GM12873 (cell line): ENCODE data around the gene MVB12B.

Source experiments
- TF ChIP-seq, protein P1 (sequence below): IDR thresholded peaks from 2 replicates; pipeline ENCODE4 v1.5.1; 2012; ENCODE audit warnings: low read depth, mild to moderate bottlenecking, moderate library complexity, low read length, control low read depth; ENCODE audit not compliant: insufficient read depth; ENCODE audit errors: missing control alignments

Gene MVB12B

GRCh38 chr9:126328407-126328806, 1.8 kb downstream of the MVB12B start:
- TF ChIP-seq, protein P1, sequence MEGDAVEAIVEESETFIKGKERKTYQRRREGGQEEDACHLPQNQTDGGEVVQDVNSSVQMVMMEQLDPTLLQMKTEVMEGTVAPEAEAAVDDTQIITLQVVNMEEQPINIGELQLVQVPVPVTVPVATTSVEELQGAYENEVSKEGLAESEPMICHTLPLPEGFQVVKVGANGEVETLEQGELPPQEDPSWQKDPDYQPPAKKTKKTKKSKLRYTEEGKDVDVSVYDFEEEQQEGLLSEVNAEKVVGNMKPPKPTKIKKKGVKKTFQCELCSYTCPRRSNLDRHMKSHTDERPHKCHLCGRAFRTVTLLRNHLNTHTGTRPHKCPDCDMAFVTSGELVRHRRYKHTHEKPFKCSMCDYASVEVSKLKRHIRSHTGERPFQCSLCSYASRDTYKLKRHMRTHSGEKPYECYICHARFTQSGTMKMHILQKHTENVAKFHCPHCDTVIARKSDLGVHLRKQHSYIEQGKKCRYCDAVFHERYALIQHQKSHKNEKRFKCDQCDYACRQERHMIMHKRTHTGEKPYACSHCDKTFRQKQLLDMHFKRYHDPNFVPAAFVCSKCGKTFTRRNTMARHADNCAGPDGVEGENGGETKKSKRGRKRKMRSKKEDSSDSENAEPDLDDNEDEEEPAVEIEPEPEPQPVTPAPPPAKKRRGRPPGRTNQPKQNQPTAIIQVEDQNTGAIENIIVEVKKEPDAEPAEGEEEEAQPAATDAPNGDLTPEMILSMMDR, result no peak

GRCh38 chr9:126329476-126330275, 3.0 kb downstream of the MVB12B start:
- TF ChIP-seq, protein P1, result no peak

DNA sequence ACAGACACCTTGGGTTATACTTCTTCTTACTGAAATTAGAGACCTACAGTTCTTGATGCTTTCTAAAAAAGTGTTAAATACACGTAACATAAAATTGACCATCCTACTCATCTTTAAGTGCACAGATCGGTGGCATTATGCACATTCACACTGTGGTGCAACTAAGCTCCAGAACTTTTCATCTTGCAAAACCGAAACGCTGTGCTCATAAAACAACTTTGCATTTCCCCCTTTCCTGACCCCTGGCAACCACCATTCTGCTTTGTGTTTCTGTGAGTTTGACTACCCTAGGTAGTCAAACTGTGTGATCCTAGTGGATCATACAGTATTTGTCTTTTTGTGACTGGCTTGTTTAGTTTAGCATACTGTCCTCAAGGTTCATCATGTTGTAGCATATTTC, 3.9 kb downstream of the MVB12B start:
- TF ChIP-seq, protein P1, result no peak

GRCh38 chr9:126331964-126332748, 5.5 kb downstream of the MVB12B start:
- TF ChIP-seq, protein P1, result no peak

DNA sequence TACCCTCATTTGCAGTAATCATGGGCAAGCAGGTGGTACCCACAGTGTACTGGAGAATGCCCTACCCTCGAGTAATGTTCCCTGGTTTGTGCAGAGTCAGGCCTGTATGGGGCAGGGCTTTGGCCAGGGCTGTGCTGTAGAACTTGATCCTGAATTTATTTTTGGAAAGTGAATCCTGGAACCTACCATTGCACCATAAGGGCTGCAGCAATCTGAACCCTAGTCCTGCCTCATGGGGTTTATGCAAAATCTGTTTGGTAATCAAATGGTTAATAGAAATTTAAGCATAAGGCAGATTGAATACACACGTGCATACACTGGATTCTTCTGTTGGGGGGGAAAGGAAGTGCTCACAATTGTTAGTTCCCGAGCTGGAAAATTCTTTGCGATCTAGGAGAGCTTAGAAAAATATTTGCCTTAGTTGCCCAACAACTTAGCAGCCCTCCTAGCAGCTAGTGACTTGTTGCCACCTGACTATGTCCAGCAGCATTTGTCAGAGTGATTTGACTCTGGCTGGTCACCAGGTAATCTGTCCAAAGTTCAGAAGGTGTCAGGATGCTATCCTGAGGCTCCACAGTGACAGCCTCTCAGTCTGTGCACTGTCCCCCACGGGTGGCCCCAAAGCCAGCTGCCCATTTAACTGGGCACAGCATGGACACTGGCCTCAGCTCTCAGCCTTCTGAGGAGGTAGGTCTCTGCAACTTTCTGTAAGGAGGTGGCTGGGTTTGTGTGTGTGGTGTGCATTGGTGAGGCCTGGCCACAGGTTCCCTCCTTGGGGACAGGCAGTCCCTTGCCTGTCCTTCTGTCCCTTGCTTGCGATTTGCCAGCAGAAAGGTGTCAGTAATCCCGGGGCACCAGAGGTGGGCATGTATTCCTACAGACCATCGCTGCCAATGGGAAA, 8.3 kb downstream of the MVB12B start:
- TF ChIP-seq, protein P1, result no peak

GRCh38 chr9:126335837-126336735, 9.5 kb downstream of the MVB12B start:
- TF ChIP-seq, protein P1, result no peak
